Measurements from ENCODE around the gene TMEM63A. TPM values are rescaled to one million over a fixed set of nuclear protein-coding genes. Genes with fewer than 3 reads are reported as not detected.

Gene TMEM63A
- polyA plus RNA-seq, 1 donor from 2014 or later: not detected

DNA sequence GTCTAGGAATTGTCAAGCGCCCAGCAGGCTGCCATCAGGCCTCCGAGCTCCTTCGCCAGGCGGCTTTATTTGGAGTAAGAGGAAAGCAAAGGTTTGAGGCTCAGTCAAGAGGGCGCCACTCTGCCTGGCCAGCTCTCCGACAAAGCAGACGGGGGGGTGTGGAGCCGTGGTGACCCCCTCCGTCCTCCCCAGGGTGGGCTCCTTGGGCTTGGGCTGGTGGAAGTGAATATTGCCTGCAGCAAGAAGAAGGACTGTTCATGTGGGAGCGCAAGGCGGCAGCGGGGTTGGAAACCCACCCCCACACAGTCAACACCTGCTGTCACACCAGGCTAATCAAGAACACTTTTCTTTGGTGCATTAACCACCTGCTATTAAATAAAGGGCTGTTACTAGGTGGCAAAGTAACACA, 57.6 kb downstream of the TMEM63A start:
- TF ChIP-seq SMC3 (conservative IDR thresholded peaks at IDR 0.05; ENCODE audit: poor library complexity) (no peak), EZH2 (IDR thresholded peaks at IDR 0.05; ENCODE audit: borderline replicate concordance, insufficient read depth, low read length, poor library complexity, severe bottlenecking) (no peak), POLR2AphosphoS5 (IDR thresholded peaks at IDR 0.05) (no peak), CTCF (IDR thresholded peaks at IDR 0.05; ENCODE audit: poor library complexity, severe bottlenecking) (no peak), TAF1 (IDR thresholded peaks at IDR 0.05; ENCODE audit: low read depth) (no peak), MXI1 (conservative IDR thresholded peaks at IDR 0.05; ENCODE audit: poor library complexity, severe bottlenecking) (no peak), RAD21 (conservative IDR thresholded peaks at IDR 0.05) (no peak), EP300 (conservative IDR thresholded peaks at IDR 0.05; ENCODE audit: poor library complexity, severe bottlenecking) (no peak), REST (IDR thresholded peaks at IDR 0.05; ENCODE audit: borderline replicate concordance) (no peak)
- no peaks in the 10 kb centered on the region for H3F3A ChIP-seq (ENCODE audit: insufficient read depth, low read length, poor library complexity, severe bottlenecking)
- H3K9me2 ChIP-seq (ENCODE audit: insufficient read depth, low read length): no peaks in the 10 kb centered on the region
- H3K9ac ChIP-seq (ENCODE audit: low read length): no peak overlapping the region
- H3K27ac ChIP-seq (ENCODE audit: low read length): no peak overlapping the region
- H3K27me3 ChIP-seq (ENCODE audit: insufficient read depth, low read depth, low read length): no peaks in the 10 kb centered on the region
- H3K79me2 ChIP-seq (replicated peaks; ENCODE audit: insufficient read depth, low read length): no peaks in the 10 kb centered on the region
- H3K9me3 ChIP-seq (ENCODE audit: low read length): no peaks in the 10 kb centered on the region
- no peaks in the 10 kb centered on the region for H4K20me1 ChIP-seq (ENCODE audit: insufficient read depth)
- H3K4me3 ChIP-seq (ENCODE audit: low read length): peak overlapping the region; percentile 25
- no peaks in the 10 kb centered on the region for H3K36me3 ChIP-seq (ENCODE audit: insufficient read depth, low read length)
- no peak overlapping the region for H2AFZ ChIP-seq (ENCODE audit: low read depth, low read length)
- H3K4me2 ChIP-seq (ENCODE audit: low read length): no peak overlapping the region

- Histone ChIP-seq H3K36me3 (ENCODE audit: insufficient read depth, low read length) (no peaks in the 10 kb centered on the region), H3F3A (ENCODE audit: insufficient read depth, low read length, poor library complexity, severe bottlenecking) (no peaks in the 10 kb centered on the region), H2AFZ (ENCODE audit: low read depth, low read length) (no peak overlapping the region), H3K79me2 (replicated peaks; ENCODE audit: insufficient read depth, low read length) (no peaks in the 10 kb centered on the region), H3K27me3 (ENCODE audit: insufficient read depth, low read depth, low read length) (no peaks in the 10 kb centered on the region), H3K9me3 (ENCODE audit: low read length) (no peaks in the 10 kb centered on the region), H3K4me3 (ENCODE audit: low read length) (no peak overlapping the region), H3K9me2 (ENCODE audit: insufficient read depth, low read length) (no peaks in the 10 kb centered on the region), H3K9ac (ENCODE audit: low read length) (no peak overlapping the region), H3K4me2 (ENCODE audit: low read length) (no peak overlapping the region), H4K20me1 (ENCODE audit: insufficient read depth) (no peaks in the 10 kb centered on the region), H3K27ac (ENCODE audit: low read length) (no peak overlapping the region)
- no peak for TF ChIP-seq EZH2 (IDR thresholded peaks at IDR 0.05; ENCODE audit: borderline replicate concordance, insufficient read depth, low read length, poor library complexity, severe bottlenecking)
- TF ChIP-seq TAF1 (IDR thresholded peaks at IDR 0.05; ENCODE audit: low read depth): no peak
- no peak for TF ChIP-seq SMC3 (conservative IDR thresholded peaks at IDR 0.05; ENCODE audit: poor library complexity)
- no peak for TF ChIP-seq MXI1 (conservative IDR thresholded peaks at IDR 0.05; ENCODE audit: poor library complexity, severe bottlenecking)
- no peak for TF ChIP-seq REST (IDR thresholded peaks at IDR 0.05; ENCODE audit: borderline replicate concordance)
- no peak for TF ChIP-seq CTCF (IDR thresholded peaks at IDR 0.05; ENCODE audit: poor library complexity, severe bottlenecking)
- TF ChIP-seq POLR2AphosphoS5 (IDR thresholded peaks at IDR 0.05): no peak
- no peak for TF ChIP-seq EP300 (conservative IDR thresholded peaks at IDR 0.05; ENCODE audit: poor library complexity, severe bottlenecking)
- no peak for TF ChIP-seq RAD21 (conservative IDR thresholded peaks at IDR 0.05)
Observed at GRCh38 chr1:225823811-225824261, 58.3 kb downstream of the TMEM63A start.
